Gastrocnemius medialis (tissue), 4 donors: ENCODE measurements around the gene APH1B.

Source experiments
- POLR2A ChIP-seq, 2 donors: fragments of 450-650 bp; IDR thresholded peaks; one replicate each; pipeline ENCODE4 v1.6.1; 2017; ENCODE audit warnings: antibody characterized with exemption in 2 of 2, mild to moderate bottlenecking in 2 of 2, moderate library complexity in 2 of 2
- TF ChIP-seq, protein P1 (sequence below), 5 experiments: fragments of 450-650 bp in 3 of 5; fragments of 200-600 bp in 2 of 5; sonication (generic) in 2 of 5; IDR thresholded peaks in 4 of 5; conservative IDR thresholded peaks in 1 of 5; 1 replicate in 4 of 5; 2 replicates in 1 of 5; pipeline ENCODE4 v1.5.1; 2016 to 2019; ENCODE audit warnings: antibody characterized with exemption in 5 of 5, mild to moderate bottlenecking in 3 of 5, moderate library complexity in 3 of 5

DNA sequence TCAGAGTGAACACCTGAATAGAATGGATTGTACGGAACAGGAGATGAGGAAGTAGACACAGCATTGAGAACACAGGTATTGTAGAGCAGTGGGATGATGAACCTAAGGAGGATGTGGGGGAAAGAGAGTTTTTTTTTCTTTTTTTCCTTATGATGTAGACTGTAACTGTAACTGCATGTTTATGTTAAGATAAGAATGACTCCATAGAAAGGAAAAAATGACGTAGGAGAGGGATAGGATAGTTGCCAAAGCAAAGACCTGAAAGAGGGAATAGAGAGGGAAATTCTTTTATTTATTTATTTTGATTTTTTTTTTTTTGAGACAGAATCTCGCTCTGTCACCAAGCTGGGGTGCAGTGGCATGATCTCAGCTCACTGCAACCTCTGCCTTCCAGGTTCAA is 33.2 kb downstream of the APH1B start:
- no peak for TF ChIP-seq POLR2A (IDR thresholded peaks at IDR 0.05)
- TF ChIP-seq, protein P1, sequence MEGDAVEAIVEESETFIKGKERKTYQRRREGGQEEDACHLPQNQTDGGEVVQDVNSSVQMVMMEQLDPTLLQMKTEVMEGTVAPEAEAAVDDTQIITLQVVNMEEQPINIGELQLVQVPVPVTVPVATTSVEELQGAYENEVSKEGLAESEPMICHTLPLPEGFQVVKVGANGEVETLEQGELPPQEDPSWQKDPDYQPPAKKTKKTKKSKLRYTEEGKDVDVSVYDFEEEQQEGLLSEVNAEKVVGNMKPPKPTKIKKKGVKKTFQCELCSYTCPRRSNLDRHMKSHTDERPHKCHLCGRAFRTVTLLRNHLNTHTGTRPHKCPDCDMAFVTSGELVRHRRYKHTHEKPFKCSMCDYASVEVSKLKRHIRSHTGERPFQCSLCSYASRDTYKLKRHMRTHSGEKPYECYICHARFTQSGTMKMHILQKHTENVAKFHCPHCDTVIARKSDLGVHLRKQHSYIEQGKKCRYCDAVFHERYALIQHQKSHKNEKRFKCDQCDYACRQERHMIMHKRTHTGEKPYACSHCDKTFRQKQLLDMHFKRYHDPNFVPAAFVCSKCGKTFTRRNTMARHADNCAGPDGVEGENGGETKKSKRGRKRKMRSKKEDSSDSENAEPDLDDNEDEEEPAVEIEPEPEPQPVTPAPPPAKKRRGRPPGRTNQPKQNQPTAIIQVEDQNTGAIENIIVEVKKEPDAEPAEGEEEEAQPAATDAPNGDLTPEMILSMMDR (IDR thresholded peaks at IDR 0.05 in 4 of 5, conservative IDR thresholded peaks at IDR 0.05 in 1 of 5), result no peak
